NCI-H446 (cell line): Measurements from ENCODE around the gene TWIST2.

ENCODE experiments used
- DNase-seq, 2 experiments: peaks; one replicate each; lab custom pipeline; 2025; lab: John Stamatoyannopoulos, UW

Gene TWIST2

DNA sequence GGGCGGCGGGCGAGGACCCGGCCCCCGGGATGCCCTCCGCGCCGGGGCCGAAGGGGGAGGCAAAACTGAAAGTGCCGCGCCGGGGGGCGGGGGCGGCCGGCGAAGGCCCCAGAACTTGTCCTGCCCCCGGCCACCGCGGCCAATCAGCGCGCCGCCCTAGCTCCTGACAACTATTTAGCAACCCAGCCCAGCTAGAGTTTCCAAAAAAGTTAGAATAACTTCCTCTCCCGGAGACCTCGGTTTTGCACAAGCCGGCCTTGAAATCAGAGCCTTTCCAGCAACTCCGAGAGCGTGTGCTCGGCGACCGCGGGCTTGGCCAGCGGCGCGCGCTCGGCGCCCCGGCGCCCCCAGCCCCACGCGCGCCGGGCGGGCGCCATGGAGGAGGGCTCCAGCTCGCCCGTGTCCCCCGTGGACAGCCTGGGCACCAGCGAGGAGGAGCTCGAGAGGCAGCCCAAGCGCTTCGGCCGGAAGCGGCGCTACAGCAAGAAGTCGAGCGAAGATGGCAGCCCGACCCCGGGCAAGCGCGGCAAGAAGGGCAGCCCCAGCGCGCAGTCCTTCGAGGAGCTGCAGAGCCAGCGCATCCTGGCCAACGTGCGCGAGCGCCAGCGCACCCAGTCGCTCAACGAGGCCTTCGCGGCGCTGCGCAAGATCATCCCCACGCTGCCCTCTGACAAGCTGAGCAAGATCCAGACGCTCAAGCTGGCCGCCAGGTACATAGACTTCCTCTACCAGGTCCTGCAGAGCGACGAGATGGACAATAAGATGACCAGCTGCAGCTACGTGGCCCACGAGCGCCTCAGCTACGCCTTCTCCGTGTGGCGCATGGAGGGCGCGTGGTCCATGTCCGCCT is at the start of gene TWIST2:
Gene TWIST2, plus strand, starts transcription at position 245 of the 850 bp plus-strand sequence. Its CDS starts 131 bp downstream, at position 376.
- DNase-seq, result no peak

GRCh38 chr2:238801791-238802190 is 46.1 kb upstream of the TWIST2 start:
- DNase-seq, result no peak

DNA sequence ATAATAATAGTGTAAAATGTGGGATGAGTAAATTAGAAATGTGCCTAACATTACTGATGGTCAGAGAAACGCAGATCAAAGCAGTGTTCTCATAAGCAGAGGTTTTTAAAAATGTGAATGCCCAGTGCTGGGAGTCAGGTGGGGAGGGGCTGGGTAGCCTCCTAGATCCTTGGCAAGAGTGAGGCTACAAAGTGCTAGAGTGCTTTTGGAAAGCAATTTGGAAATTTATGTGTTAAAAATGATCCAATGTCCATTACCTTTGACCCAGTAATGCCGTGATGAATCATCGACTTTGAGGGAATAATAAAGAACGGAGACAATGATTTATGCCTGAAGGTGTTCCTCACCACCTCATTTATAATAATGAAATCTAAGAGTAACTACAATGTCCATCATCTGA is 44.9 kb upstream of the TWIST2 start:
- DNase-seq, result no peak

DNA sequence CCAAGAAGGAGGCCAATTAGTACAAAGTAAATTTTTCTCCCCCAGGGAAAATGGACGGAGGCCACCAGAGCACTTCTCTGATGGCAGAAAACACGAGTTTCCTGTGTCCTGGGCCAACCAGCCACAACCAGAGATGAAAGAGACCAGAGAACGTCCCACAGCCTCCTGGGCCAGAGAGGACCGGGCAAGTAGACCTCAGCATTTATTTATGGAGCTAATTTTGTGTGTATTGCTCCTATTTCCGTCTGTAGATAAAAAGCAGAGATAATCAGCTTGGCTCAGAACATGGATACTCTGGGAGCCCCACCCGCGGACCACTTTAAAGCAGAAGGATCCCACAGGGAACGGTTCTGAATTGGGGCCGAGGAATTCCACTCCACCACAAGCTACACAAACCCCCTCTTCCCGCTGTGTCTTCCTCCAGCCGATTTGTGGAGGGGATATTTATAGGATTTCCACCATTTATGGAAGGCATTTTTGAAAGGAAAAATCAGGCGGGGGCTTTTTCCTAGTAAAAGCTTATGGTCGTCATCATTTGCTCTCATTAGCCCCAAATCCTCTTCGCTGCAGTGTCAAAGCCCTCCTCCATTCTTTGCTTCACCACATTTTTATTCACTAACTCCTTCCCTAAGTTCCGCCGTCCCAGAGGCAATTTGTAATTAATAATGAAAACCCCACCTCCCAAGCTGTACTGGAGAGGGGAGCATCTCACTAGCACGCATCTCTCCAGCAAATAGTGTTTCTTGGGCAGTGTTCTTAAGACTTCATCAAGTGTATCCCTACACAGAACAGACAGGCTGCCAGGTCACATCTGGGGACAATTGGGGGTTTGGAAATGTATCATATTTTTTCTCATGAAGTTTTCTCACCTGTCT is 43.7 kb upstream of the TWIST2 start:
- DNase-seq, result no peak

- no peak for DNase-seq
Measured at GRCh38 chr2:238808761-238809160, 39.1 kb upstream of the TWIST2 start.

DNA sequence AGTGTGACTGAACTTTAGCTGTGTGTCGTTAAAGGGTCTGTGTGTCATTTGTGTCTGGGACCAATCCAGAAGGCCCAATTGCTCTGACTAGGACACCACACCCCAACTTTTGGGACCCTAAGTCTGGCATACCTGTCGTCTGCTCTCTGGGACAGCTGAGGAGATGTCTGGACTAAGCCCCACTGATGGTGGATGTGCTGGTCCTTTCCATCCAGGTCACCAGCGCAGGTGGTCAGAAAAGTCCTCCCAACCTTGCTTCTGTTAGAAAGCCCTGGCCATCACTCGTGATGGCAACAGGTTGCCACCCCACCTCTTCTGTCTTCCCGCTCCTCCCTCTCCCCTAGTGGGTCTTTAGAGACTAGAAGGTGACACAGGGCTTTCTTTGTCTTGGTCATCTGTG is 37.6 kb upstream of the TWIST2 start:
- DNase-seq, result no peak

- DNase-seq, result no peak
Measured at GRCh38 chr2:238811293-238811692, 36.6 kb upstream of the TWIST2 start.

DNA sequence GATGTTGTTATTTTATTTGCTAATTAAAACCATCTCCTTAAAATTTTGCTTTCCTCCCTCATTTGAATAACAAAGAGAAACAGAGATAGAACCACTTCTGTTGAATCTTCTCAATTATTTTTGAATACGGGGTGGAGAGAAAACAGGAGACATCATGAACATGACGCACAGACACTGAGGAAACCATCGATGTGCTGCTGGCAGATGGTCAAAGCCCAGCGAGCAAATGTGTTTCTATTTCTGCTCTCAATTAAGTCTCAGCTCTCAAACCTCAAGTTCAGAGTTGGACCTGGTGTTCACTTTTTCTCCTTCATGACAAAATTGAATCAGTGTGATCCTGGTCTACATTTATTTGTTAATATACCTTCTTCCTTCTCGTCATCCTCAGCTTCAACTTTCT is 36.1 kb upstream of the TWIST2 start:
- DNase-seq, result no peak

GRCh38 chr2:238813109-238813508 is 34.8 kb upstream of the TWIST2 start:
- no peak for DNase-seq

- DNase-seq, result no peak
Measured at GRCh38 chr2:238814815-238815214, 33.1 kb upstream of the TWIST2 start.

DNA sequence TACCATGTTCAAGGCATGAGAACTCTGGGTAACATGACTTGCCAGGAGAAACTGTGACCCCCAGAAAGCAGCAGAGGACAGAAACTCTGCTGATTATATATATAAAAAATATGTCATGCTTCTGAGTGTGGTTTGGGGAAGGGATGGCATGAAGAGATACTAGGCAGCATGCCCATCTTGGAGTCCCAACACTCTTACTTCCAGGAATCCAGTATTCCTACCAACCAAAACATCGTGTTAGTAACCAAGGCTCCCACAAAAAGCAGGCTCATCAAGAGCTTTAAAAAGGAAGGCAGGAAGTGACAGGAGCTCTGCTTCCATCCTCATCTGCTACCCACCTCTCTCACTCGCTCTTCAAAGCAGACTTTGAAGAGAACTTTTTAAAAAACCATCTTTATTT is 31.6 kb upstream of the TWIST2 start:
- no peak for DNase-seq

GRCh38 chr2:238817382-238817781 is 30.5 kb upstream of the TWIST2 start:
- DNase-seq, result no peak

DNA sequence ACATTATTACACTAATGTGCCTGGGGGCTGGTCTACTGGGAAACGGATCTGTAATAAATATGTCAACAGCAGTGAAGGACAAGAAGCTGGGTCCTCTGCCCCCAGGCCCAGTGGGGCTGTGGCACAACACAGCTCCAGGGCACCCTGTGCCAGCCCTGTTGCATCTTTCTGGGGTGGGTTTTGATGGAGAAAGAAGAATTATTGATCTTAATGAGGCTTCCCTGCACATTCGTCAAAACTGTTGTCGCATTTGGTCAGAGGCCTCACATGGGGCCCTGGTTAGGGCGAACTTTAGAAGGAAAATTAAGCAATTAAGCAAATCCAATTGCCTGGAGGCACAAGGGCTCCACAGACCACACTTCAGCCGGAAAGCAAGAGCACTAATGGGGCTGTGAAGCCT is 30.0 kb upstream of the TWIST2 start:
- DNase-seq, result no peak

DNA sequence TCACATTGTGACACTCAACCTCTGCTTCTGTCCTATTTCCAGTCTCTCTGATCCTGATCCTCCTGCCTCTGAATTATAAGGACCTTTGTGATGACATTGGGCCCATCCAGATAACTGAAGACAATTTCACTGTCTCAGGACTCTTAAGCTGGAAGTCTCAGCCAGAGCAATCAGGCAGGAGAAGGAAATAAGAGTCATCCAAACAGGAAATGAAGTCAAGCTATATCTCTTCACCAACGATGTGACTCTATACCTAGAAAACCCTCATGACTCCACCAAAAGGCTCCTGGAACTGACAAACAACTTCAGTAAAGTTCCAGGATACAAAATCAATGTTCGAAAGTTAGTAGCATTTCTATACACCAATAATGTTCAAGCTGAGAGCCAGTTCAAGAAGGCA is 29.3 kb upstream of the TWIST2 start:
- DNase-seq, result no peak

DNA sequence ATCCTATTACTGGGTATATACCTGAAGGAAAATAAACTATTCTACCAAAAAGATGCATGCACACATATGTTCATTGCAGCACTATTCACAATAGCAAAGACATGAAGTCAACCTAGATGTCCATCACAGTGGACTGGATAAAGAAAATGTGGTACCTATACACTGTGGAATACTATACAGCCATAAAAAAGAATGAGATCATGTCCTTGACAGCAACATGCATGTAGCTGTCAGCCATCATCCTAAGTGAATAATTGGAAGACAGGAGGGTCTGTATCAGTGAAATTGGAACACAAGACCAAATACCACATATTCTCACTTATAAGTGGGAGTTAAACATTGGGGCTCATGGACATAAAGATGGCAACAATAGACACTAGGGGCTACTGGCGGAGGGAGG is 27.7 kb upstream of the TWIST2 start:
- DNase-seq, result no peak

- no peak for DNase-seq
Measured at GRCh38 chr2:238820916-238821315, 27.0 kb upstream of the TWIST2 start.

DNA sequence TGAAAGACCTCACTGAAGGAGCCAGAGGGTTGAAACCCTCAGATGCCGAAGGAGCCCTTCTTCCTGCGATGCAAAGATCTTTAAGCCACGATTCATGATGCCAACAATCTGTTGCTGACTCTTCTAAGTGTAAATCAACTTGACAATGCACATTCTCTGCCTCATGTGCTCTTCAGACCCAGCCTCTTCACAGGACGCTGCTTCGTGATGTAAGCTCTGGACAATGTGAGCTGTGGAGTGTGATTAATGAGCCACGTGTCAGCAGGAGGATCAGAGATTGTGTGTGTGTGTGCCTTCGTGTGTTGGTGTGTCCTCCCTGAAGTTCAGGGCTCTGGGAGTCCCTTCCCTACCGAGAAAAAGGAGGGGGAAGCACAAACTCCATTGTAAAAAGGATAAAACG is 26.5 kb upstream of the TWIST2 start:
- DNase-seq, result no peak

- no peak for DNase-seq
Measured at GRCh38 chr2:238821944-238822670, 25.8 kb upstream of the TWIST2 start.

GRCh38 chr2:238822955-238823354 is 24.9 kb upstream of the TWIST2 start:
- DNase-seq, result no peak

DNA sequence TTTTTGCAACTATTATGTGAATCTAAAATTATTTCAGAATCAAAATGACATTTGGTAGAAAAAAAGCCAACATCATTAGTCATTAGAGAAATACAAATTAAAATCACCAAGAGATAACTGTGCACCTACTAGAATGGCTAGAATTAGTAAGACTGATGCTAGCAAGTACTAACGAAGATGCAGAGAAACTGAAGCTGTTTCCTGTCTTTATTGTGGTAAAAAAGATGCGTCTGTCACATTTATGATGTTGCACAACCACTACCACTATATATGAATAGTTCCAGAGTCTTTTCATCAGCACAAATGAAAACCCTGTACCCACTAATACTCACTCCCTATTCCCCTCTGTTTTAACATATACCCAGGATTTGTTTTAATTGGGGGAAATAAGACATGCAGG is 16.7 kb upstream of the TWIST2 start:
- no peak for DNase-seq

GRCh38 chr2:238834982-238835381 is 12.9 kb upstream of the TWIST2 start:
- no peak for DNase-seq

GRCh38 chr2:238835726-238836301 is 12.1 kb upstream of the TWIST2 start:
- DNase-seq, result no peak
